ENCODE data around the gene RBFOX1.

Gene RBFOX1

GRCh38 chr16:7545251-7545650 is 212.6 kb downstream of the RBFOX1 start:
- no peak for DNase-seq

GRCh38 chr16:7546948-7547347 is 214.3 kb downstream of the RBFOX1 start:
- DNase-seq, result no peak

GRCh38 chr16:7547736-7548135 is 215.1 kb downstream of the RBFOX1 start:
- DNase-seq, result no peak

- no peak for DNase-seq
Measured at GRCh38 chr16:7548796-7549318, 216.2 kb downstream of the RBFOX1 start.

- DNase-seq, result no peak
Measured at GRCh38 chr16:7550096-7550495, 217.5 kb downstream of the RBFOX1 start.

- DNase-seq, result no peak
Measured at GRCh38 chr16:7555459-7555858, 222.8 kb downstream of the RBFOX1 start.

- no peak for DNase-seq
Measured at GRCh38 chr16:7561908-7562405, 229.3 kb downstream of the RBFOX1 start.

- no peak for DNase-seq
Measured at GRCh38 chr16:7566360-7566759, 233.7 kb downstream of the RBFOX1 start.

- no peak for DNase-seq
Measured at GRCh38 chr16:7571366-7571765, 238.7 kb downstream of the RBFOX1 start.

GRCh38 chr16:7577588-7577987 is 244.9 kb downstream of the RBFOX1 start:
- no peak for DNase-seq

GRCh38 chr16:7579454-7579853 is 246.8 kb downstream of the RBFOX1 start:
- no peak for DNase-seq

GRCh38 chr16:7581175-7581574 is 248.5 kb downstream of the RBFOX1 start:
- no peak for DNase-seq

GRCh38 chr16:7583396-7583795 is 250.8 kb downstream of the RBFOX1 start:
- no peak for DNase-seq

- DNase-seq, result no peak
Measured at GRCh38 chr16:7584561-7584960, 251.9 kb downstream of the RBFOX1 start.

- no peak for DNase-seq
Measured at GRCh38 chr16:7585705-7586104, 253.1 kb downstream of the RBFOX1 start.

GRCh38 chr16:7590934-7591333 is 258.3 kb downstream of the RBFOX1 start:
- no peak for DNase-seq

- no peak for DNase-seq
Measured at GRCh38 chr16:7596308-7596707, 263.7 kb downstream of the RBFOX1 start.

GRCh38 chr16:7597677-7598076 is 265.0 kb downstream of the RBFOX1 start:
- DNase-seq, result no peak

GRCh38 chr16:7601100-7601499 is 268.5 kb downstream of the RBFOX1 start:
- no peak for DNase-seq

- no peak for DNase-seq
Measured at GRCh38 chr16:7602291-7602950, 269.8 kb downstream of the RBFOX1 start.

GRCh38 chr16:7605812-7606211 is 273.2 kb downstream of the RBFOX1 start:
- no peak for DNase-seq

- no peak for DNase-seq
Measured at GRCh38 chr16:7612671-7613070, 280.0 kb downstream of the RBFOX1 start.

- no peak for DNase-seq
Measured at GRCh38 chr16:7613518-7613917, 280.9 kb downstream of the RBFOX1 start.

GRCh38 chr16:7614021-7614795 is 281.6 kb downstream of the RBFOX1 start:
- no peak for DNase-seq
